ENCODE data around the gene PGM1. TPM values are rescaled to one million over a fixed set of nuclear protein-coding genes. Genes with fewer than 3 reads are reported as not detected.
A peak's percentile ranks its signal among the peaks of the same experiment; 100 is the strongest.

Gene PGM1
- total RNA-seq, 1 donor from 2014 or later: 37.2 TPM

- peak; percentile 73 for ATAC-seq
These were observed 76.1 kb downstream of the PGM1 start for GRCh38 chr1:63669151-63669961.

DNA sequence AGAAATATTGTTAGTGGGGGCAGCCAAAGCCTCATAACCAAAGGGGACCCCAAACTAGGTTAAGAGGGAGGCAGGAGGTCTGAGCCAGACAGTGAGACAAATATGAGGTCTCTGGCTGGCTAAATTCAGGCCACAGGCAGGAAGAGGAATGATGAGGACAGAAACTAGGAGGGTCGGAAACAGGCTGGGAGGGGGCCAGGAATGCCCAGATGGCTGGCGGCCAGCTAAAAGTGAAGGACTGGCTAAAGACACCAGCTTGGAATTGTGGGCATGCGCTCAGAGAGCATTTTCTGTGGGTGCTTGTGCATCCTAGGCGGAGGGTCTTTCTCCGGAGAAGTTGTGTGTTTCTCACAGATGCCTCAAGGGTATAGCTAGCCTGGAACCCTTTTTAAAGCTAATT lies 77.0 kb downstream of the PGM1 start:
- ATAC-seq: no peak

DNA sequence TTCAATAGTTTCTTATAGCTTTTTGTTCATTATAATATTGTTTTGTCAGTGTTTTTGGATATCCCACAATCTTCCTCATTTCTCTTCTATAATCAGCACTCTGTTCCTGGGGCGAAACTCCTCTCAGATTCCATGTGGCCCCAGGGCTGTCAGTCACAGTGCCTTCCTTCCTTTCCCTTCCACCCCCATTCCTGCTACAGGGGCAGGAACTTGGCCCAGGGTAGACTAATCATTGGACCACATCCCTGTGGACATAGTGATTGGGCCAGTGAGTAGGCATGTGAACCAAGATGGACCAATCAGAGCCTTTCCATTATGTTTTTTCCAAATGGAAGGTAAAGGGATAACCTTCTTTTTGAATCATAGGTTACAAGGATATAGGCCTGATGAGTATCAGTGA lies 78.3 kb downstream of the PGM1 start:
- ATAC-seq: no peak

GRCh38 chr1:63674238-63674864 lies 81.1 kb downstream of the PGM1 start:
- ATAC-seq: peak; percentile 65

DNA sequence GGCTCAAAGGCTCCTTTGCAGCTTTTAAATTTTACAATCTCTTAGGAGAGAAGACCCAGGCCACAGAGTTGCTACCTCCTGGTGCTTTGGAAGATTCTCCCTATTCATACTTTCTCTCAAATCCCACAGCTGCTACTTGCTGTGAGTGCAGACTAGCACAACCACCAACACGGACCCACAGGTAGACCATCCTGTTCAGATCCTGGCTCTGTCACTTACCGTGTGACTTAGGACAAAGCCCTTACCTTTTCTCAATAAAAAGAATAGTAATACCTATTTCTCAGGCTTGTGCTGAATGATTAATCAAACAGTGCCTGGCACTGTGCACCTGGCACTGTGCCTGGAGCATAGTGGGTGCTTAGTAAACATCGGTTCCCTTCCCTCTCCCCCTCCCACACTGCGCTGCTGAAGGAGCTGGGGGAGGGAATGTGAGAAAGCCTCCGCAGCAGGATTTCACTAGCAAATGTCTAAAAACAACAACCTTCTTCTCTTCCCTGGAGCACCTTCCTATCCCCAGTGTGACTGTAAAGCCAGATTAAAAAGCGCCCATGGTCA lies 81.7 kb downstream of the PGM1 start:
- ATAC-seq: peak; percentile 26

- peak; percentile 56 for ATAC-seq
These were observed 82.3 kb downstream of the PGM1 start for GRCh38 chr1:63675420-63675931.

- no peak for ATAC-seq
These were observed 84.3 kb downstream of the PGM1 start for GRCh38 chr1:63677497-63677896.

- ATAC-seq: no peak
These were observed 85.0 kb downstream of the PGM1 start for GRCh38 chr1:63678200-63678599.

DNA sequence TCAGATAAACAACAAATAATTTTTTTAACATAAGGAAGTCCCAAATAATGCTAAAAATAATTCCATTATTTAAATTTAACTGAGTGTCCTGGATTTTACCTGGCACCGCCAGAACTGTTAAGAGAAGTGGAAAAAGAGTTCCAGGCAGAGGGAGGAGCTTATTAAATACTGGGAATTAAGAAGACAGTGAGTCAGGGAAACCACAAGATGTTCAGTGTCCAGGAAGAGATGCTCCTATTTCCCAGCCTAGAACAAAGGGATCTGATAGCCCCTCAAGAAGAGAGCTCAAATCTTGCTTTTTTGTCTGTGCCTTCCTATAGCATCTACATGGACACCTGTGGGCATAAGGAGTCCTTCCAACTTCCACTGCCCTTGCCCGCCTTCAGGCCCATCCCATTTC lies 85.9 kb downstream of the PGM1 start:
- ATAC-seq: no peak

DNA sequence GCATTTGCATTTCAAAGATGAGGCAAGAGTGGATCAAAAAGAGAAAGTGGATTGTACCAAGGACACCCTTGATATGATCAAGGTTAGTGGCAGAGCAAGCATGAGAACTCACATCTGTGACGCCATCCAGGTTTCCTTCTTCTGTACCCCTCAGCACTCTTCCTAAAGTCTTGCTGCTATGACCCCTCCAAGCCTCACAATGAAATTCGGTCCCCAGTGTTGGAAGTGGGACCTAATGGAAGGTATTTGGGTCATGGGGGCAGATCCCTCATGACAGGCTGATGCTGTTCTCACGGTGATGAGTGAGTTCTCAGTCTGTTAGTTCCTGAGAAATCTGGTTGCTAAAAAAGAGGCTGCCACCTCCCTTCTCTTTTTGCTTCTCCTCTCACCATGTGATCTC lies 86.4 kb downstream of the PGM1 start:
- ATAC-seq: no peak

GRCh38 chr1:63682936-63683335 lies 89.7 kb downstream of the PGM1 start:
- no peak for ATAC-seq

GRCh38 chr1:63683759-63684158 lies 90.5 kb downstream of the PGM1 start:
- no peak for ATAC-seq

GRCh38 chr1:63686696-63687095 lies 93.5 kb downstream of the PGM1 start:
- no peak for ATAC-seq

GRCh38 chr1:63688302-63688890 lies 95.2 kb downstream of the PGM1 start:
- ATAC-seq: no peak

- ATAC-seq: no peak
These were observed 97.9 kb downstream of the PGM1 start for GRCh38 chr1:63690966-63691700.

GRCh38 chr1:63691701-63692425 lies 98.7 kb downstream of the PGM1 start:
- peak; percentile 85 for ATAC-seq

- ATAC-seq: no peak
These were observed 100.8 kb downstream of the PGM1 start for GRCh38 chr1:63693944-63694571.

DNA sequence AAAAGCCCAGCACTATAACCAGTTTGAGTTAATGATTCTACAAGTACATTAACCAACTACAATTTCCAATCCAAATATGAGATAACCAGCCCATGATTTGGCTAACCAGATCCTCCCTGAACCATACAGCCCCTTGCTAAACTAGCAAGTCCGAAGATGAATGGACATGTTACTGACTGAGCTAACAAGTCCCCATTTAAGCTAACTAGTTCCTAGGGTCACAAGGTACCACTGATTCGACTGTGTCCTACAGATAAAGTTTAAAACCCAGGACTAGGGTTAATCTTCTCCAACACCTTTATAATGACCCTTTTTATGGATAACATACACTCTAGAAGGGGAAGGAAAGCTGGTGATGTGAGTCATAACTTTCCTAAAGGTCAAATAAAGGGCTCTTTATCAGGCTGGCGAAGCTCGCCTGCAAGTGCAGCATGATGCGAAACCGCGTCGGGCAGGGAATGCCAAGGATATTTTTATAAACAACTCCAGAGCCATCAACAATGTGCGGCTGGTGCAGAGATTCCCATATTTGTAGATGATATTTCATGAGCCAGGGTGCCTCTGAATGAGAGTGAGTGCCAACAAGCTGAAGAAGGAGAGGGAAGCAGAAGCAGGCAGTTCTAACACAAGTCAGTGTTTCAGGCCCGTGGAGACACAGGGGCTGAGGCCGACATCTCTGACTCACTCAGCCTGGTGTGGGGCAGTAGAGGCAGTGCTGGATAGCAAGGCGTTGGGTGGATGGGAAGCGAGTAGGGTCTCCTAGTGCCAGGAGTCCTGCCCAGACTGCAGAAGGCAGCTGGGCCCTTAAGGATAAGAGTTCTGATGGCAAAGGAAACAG lies 105.0 kb downstream of the PGM1 start:
- ATAC-seq: no peak

DNA sequence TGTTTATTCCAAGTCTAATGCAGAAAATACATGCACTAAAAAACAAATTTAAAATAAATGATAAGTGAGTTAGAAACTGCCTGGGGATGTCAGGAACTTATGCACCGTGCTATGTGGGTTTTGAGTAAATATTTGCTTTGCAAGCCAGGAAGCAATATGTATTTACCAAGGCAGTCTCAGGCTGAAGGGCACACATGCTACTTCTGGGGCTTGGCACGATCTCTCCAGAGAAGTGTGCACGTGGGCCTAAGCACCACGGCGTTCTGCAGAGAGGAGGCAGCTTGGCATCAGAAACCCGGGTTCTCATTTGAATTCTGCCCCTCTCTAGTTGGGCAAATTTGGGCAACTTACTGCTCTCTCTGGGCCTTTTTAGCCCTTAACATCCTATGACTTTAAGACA lies 108.0 kb downstream of the PGM1 start:
- ATAC-seq: no peak

DNA sequence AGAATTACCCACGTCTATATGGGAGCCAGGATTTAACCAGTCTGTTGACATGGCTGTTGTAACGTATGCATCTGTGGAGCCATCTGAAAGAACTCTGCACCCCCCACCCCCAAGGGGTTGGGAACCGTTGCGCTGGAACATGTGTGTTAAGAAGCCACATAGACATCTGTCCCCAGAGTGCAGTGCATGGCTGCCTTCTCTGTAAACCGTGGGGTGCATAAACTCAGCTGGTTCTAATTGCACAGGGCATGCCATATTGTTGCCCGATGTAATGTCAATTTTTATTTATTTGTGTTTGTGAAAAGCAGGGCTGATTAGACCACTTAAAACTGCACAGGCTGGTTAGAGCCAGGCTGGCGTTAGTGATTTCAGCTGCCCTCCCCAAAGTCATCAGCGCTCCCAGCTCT lies 110.5 kb downstream of the PGM1 start:
- no peak for ATAC-seq
